ENCODE data around the gene NFIC.
A peak's percentile ranks its signal among the peaks of the same experiment; 100 is the strongest.
"Not testable (repeated sequence)": the region's sequence is repeated elsewhere in the genome, so short reads cannot be mapped to it uniquely, and the experiment has no call there.

The NFIC gene

GRCh38 chr19:3365836-3366752, at the start of gene NFIC:
Gene NFIC (plus strand): TSS chr19:3366583. CDS start chr19:3366637, 54 bp downstream.
- peak; percentile 94 for DNase-seq (ENCODE audit: low spot score)

- DNase-seq (ENCODE audit: low spot score), result no peak
Observed at GRCh38 chr19:3316659-3317207, 49.6 kb upstream of the NFIC start.

DNA sequence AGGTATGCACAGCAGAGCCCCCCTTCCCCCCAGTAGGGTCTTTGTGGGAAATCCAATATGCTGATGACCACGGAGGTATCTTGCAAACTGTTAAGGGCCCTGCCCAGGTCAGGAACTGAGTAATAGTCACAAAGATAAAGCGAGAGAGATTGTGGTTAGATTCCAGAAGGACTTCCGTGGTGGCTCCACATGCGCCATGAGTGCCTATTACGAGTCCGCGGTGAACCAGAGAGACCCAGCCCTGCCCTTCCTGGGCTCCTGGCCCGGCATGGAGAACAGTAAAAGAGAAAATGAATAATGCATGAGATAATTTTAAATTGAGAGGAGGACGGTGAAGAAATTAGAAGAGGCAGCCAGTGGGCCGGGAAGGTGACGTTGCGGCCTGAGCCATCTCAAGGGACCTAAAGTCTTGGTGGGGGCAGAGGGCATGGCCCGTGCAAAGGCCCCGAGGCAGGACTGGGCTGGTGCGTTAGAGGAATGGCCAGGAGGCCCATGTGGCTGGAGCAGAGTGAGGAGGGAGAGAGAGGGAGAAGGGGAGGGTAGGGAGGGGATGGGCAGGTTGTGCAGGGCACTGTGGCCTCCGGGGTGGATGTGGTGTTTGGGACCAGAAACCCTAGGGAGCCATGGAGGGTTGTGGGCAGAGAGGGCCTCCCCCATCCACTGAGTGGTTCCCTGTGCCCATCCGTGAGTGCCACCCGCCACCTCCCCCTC, 46.6 kb upstream of the NFIC start:
- no peak for DNase-seq (ENCODE audit: low spot score)

DNA sequence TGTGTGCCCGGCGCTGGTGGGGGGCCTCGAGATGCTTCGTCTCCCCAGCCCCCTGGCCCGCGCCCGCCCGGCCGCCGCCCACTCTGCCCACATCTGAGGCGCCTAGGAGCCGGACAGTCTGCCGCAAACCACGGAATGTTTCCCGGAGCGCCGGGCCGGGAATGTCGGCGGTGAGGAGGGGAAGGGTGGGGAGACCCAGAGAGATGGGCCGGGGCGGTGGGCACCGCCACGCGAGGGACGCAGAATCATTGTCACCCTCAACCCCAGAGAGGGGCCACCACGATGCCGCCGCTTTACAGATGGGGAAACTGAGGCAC, 46.1 kb upstream of the NFIC start:
- DNase-seq (ENCODE audit: low spot score), result no peak

DNA sequence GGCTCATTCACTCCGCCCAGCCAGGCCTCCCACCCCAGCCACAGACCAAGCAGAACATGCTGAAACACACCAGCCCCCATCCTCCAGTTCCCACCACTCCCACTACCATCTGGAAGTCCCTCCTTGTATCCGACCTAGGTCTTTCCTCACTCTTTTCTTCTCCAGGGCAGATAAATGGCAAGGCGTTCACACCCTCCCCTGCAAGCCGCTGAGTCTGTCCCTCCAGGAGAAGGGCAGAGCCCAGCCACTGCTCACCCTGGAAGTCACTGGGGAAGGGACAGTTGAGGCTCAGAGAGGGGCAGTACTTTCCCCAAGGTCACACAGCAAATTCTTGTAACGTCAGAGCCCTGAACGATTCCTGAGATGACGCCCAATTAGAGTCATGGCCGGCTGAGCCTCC, 45.5 kb upstream of the NFIC start:
- no peak for DNase-seq (ENCODE audit: low spot score)

- DNase-seq (ENCODE audit: low spot score), result no peak
Observed at GRCh38 chr19:3321696-3322095, 44.7 kb upstream of the NFIC start.

- DNase-seq (ENCODE audit: low spot score), result no peak
Observed at GRCh38 chr19:3322199-3322978, 44.0 kb upstream of the NFIC start.

DNA sequence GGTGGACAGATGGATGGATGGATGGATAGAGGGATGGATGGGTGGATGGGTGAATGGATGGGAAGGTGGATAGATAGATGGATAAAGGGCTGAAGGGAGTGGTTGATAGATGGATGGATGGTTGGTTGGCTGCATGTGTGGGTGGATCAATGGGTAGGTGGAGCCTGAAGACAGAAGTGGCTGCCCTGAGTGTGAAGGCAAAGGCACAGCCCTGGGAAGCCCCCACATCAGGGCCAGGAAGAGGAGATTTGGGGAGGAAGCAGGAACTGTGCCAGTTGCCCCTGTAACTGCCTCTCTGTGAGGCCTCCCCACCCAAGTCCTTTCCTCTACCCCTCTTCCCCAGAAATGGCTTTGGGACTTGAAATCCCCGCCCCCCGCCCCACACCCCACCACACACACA, 43.4 kb upstream of the NFIC start:
- no peak for DNase-seq (ENCODE audit: low spot score)

DNA sequence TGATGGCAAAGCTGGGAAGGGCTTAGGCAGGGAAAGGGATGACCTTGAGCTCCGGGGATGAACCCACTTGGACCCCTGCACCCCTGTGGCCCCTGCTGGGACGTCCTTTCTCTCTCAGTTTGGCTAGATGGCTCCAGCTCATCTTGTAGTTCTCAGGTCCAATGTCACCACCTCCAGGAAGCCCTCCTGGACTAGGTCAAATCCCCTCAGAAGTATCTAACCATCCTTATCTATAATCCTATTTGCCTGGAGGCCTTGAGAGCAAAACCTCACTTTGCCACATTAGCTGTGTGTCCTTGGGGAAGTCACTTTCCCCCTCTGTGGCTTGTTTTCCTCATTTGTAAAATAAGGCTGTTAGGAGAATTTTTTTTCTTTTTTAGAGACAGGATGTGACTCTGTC, 42.7 kb upstream of the NFIC start:
- DNase-seq (ENCODE audit: low spot score), result no peak

DNA sequence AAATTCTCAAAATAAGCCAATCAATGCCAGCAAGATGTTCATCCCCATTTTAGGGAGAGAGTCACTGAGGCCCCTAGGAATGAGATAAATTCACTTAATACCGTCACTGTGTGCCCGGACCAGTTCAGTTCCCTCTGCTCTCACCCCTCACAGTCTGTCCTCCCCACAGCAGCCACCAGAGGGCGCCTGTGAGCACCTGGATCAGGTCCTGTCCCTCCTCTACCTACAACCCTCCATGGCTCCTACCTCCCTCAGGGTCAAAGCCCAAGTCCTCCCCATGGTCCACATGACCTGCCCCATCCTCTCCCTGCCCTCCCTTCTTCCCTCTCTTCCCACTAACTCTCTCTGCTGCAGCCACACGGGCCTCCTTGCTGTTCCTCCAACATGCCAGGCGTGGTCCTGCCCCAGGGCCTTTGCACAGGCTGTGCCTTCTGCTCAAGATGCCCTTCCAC, 42.0 kb upstream of the NFIC start:
- DNase-seq (ENCODE audit: low spot score), result peak; percentile 63

DNA sequence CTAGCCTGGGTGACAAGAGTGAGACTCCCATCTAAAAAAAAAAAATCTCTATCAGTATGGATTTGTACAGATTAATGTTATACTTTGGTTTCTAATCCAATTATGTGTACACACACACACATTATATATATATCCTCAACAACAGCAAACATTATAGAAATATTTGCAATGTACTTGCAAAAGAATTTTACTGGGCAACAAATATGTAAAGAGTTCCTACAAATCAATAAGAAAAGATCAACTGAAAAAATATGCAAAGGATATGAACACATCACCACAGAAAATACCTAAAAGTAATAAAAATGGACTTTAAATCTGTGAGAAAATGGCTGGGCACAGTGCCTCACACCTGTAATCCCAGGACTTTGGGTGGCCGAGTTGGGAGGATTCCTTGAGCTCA, 40.9 kb upstream of the NFIC start:
- DNase-seq (ENCODE audit: low spot score), result no peak

DNA sequence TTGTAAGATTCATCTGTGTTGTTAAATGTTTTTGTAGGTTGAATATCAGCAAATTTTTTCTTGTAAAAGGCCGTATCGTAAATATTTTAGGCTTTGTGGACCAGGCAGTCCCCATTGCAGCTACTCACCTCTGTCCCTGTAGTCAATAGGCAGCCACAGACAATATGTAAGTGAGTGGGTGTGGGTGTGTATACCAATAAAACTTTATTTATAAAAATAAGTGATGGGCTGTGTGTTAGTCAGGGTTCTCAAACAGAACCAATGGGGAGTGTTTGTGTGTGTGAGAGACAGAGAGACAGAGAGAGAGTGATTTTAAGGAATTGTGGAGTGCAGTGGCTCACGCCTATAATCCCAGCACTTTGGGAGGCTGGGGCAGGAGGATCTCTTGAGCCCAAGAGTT, 37.6 kb upstream of the NFIC start:
- no peak for DNase-seq (ENCODE audit: low spot score)

- DNase-seq (ENCODE audit: low spot score), result no peak
Observed at GRCh38 chr19:3330047-3330446, 36.3 kb upstream of the NFIC start.

DNA sequence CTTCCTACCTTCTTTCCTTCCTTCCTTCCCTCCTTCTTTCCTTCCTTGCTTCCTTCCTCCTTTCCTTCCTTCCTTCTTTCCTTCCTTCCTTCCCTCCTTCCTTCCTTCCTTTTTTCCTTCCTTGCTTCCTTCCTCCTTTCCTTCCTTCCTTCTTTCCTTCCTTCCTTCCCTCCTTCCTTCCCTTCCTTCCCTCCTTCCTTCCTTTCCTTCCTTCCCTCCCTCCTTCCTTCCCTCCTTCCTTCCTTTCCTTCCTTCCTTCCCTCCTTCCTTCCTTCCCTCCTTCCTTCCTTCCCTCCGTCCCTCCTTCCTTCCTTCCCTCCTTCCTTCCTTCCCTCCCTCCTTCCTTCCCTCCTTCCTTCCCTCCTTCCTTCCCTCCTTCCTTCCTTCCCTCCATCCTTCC, 34.2 kb upstream of the NFIC start:
- DNase-seq (ENCODE audit: low spot score), result not testable (repeated sequence)

DNA sequence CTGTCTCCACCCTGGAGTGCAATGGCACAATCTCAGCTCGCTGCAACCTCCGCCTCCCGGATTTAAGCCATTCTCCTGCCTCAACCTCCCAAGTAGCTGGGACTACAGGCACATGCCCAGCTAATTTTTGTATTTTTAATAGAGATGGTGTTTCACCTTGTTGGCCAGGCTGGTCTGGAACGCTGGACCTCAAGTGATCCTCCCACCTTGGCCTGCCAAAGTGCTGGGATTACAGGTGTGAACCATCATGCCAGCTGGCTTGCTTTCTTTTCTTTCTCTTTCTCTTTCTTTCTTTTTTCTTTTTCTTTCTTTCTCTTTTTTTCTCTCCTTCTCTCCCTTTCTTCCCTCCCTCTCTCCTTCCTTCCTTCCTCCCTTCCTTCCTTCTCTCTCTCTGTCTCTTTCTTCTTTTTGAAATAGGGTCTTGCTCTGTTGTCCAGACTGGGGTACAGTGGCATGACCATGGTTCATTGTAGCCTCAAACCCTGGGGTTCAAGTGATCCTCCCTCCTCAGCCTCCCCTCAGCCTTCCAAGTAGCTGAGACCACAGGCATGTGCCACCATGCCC, 33.3 kb upstream of the NFIC start:
- no peak for DNase-seq (ENCODE audit: low spot score)

DNA sequence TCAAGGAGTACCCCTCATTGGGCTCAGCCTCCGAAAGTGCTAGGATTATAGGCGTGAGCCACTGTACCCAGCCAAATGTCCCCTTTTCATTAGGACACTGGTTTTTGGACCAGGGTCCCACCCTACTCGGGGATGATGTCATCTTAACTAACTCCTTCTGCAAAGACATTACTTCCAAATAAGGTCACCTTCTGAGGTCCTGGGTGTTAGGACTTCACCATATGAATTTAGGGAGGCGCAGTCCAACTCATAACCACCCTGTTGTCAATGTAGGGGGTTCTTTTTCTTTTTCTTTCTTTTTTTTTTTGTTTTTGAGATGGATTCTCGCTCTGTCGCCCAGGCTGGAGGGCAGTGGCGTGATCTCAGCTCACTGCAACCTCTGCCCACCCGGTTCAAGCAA, 32.7 kb upstream of the NFIC start:
- DNase-seq (ENCODE audit: low spot score), result no peak

GRCh38 chr19:3334749-3335430, 31.5 kb upstream of the NFIC start:
- not testable (repeated sequence) for DNase-seq (ENCODE audit: low spot score)

DNA sequence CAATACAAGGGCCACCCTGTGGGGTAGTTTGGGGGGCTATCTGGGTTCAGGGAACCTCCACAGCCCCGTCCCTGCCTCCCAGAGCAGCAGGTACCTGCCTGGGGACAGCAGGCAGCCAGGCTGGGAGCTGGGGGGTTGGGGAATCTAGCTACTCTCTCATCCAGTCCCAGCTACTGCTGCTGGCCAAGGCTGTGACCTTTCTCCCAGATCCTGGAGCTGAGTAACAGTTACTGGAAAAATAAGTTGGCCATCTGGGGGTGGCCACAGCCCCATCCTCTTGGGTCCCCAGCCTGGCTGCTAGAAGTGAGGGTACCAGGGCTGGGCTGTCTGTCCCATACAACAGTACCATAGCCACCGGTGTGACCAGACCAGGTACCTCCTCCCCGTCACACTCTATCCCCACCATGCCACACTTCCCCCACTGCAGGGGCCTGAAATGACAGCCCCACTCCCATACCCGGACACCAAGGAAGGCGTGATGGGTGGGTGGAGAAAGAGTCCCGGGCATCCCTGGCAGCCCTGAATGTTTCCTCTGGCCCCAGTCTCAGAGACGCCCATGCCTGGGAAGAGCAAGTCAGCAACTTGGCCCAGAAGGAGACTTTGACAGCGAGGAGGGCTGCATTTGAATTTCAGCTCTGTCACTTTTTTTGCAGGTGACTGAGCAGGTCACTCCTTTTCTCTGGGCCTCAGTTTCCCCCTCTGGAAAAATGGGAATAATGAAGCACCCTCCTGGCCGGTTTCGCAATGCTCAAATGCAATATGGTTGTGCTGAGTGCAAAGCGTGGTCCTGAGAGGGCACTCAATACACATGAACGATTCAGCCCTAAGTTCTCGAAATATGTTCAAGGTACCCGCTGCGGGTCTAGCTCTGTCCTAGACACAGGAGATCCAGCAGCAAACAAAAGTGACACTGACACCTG, 30.7 kb upstream of the NFIC start:
- DNase-seq (ENCODE audit: low spot score), result peak; percentile 56

DNA sequence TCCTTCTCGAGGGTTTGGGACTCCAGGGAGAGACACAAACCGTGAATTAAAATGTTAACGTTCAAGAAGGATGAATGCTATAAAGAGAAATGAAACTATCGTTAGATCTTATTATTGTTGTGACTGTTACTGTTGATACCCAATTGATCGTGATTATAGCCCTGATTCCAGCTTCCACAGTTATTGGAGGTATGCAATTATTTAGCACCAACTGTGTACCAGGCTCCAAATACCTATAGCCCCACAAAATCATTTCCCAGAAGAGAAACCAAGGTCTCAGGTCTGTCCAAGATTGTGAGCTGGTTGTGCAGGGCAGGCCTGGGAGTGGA, 30.1 kb upstream of the NFIC start:
- no peak for DNase-seq (ENCODE audit: low spot score)
